ENCODE measurements around the gene KDM3B. TPM values are rescaled to one million over a fixed set of nuclear protein-coding genes. Genes with fewer than 3 reads are reported as not detected.

KDM3B gene
- polyA plus RNA-seq, 1 of the 3 experiments (the other 2 are of a cell fraction) = 22.4 TPM

DNA sequence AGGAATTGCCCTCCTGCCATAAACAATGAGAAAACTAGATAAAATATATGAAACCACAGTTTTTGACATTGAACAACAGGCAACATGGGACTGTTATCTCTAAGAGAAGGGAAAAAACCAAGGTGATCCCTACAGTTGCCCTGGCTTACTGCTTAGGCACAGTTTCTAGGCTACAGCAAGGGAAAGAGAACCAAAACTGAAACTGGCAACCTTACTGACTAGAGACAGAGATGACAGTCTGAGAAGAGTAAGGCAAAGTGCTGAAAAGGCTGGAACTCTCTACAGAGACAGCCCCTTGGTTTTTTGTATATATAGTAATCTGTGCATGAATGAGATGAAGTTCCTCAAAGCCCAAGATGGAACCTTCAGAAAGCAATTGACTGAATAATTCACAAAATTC, 50.2 kb downstream of the KDM3B start:
- CTCF ChIA-PET = no interaction called here
- H3K9me2 ChIP-seq = no peaks in the 10 kb centered on the region

More for the DNA sequence above, 50.2 kb downstream of the KDM3B start:
- Histone ChIP-seq H3K9me3 (no peaks in the 10 kb centered on the region), H3K27me3 (ENCODE audit: insufficient read depth) (no peaks in the 10 kb centered on the region), H3K9ac (no peak overlapping the region), H3K4me3 (ENCODE audit: low read depth in 2 of 2, low read length in 1 of 2) (no peak overlapping the region), H3F3A (replicated peaks; ENCODE audit: insufficient read depth) (no peaks in the 10 kb centered on the region), H2AFZ (ENCODE audit: low read depth) (no peak overlapping the region), H3K27ac (ENCODE audit: low read depth in 2 of 2, low read length in 1 of 2) (no peak overlapping the region), H3K4me1 (ENCODE audit: control insufficient read depth in 1 of 2, insufficient read depth in 2 of 2, low read depth in 1 of 2, low read length in 1 of 2) (no peaks in the 10 kb centered on the region), H3K36me3 (replicated peaks in 1 of 2; ENCODE audit: control insufficient read depth in 1 of 2, insufficient read depth in 2 of 2, low read length in 1 of 2) (peaks cover 38 to 49% of the 10 kb centered on the region in 2 experiments), H3K79me2 (ENCODE audit: insufficient read depth) (no peaks in the 10 kb centered on the region), H4K20me1 (ENCODE audit: insufficient read depth) (no peaks in the 10 kb centered on the region), H3K4me2 (no peak overlapping the region)
- TF ChIP-seq, protein P1, sequence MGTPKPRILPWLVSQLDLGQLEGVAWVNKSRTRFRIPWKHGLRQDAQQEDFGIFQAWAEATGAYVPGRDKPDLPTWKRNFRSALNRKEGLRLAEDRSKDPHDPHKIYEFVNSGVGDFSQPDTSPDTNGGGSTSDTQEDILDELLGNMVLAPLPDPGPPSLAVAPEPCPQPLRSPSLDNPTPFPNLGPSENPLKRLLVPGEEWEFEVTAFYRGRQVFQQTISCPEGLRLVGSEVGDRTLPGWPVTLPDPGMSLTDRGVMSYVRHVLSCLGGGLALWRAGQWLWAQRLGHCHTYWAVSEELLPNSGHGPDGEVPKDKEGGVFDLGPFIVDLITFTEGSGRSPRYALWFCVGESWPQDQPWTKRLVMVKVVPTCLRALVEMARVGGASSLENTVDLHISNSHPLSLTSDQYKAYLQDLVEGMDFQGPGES (IDR thresholded peaks at IDR 0.05; ENCODE audit: low read depth, low read length) = no peak
- TF ChIP-seq RCOR1 (IDR thresholded peaks at IDR 0.05; ENCODE audit: low read length) (no peak), FOXM1 (IDR thresholded peaks at IDR 0.05; ENCODE audit: low read depth) (no peak), ELF1 (IDR thresholded peaks at IDR 0.05) (no peak), TCF12 (IDR thresholded peaks at IDR 0.05) (no peak), YY1 (IDR thresholded peaks at IDR 0.05; ENCODE audit: low read depth) (no peak), RAD21 (IDR thresholded peaks at IDR 0.05; ENCODE audit: low read length) (no peak), EP300 (IDR thresholded peaks at IDR 0.05; ENCODE audit: borderline replicate concordance in 1 of 2, low read depth in 1 of 2, low read length in 1 of 2) (no peak), GATA2 (CRISPR knock-in tag; IDR thresholded peaks at IDR 0.05) (no peak), GABPA (IDR thresholded peaks at IDR 0.05; ENCODE audit: low read depth) (no peak), CHD2 (IDR thresholded peaks at IDR 0.05; ENCODE audit: low read length, partially characterized antibody) (no peak), MEF2A (IDR thresholded peaks at IDR 0.05; ENCODE audit: borderline replicate concordance, low read depth) (no peak), TEAD4 (IDR thresholded peaks at IDR 0.05; ENCODE audit: borderline replicate concordance, insufficient read depth) (no peak), ZBTB33 (IDR thresholded peaks at IDR 0.05; ENCODE audit: borderline replicate concordance, low read depth) (no peak), MAX (IDR thresholded peaks at IDR 0.05; ENCODE audit: low read depth) (no peak), PBX3 (IDR thresholded peaks at IDR 0.05) (no peak)
- TF ChIP-seq, protein P2, sequence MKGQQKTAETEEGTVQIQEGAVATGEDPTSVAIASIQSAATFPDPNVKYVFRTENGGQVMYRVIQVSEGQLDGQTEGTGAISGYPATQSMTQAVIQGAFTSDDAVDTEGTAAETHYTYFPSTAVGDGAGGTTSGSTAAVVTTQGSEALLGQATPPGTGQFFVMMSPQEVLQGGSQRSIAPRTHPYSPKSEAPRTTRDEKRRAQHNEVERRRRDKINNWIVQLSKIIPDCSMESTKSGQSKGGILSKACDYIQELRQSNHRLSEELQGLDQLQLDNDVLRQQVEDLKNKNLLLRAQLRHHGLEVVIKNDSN (IDR thresholded peaks at IDR 0.05; ENCODE audit: borderline replicate concordance, low read depth) = no peak
- DNase-seq = no peak
- POLR2A ChIA-PET = interaction anchor here (0.6 kb wide), 1 partner anchor 20 kb away, joined by 3 read pairs; no protein-coding TSS in a partner anchor

Data from SK-N-SH (cell line).